Coronary artery (tissue), 2 donors: ENCODE results near the gene KRT79.

Source experiments
- DNase-seq: peaks from one replicate; pipeline ENCODE4 v3.0.0-alpha.2; 2017; ENCODE audit warnings: low spot score
- H3K27ac ChIP-seq, 2 donors: fragments of 200-600 bp; sonication (generic); one replicate each; pipeline ENCODE4 v1.5.1; 2016 to 2019
- H3K4me3 ChIP-seq: fragments of 200-600 bp; sonication (generic); 2 replicates; pipeline ENCODE4 v1.5.1; 2016; ENCODE audit warnings: mild to moderate bottlenecking, moderate library complexity
- TF ChIP-seq, protein P1 (sequence below): fragments of 200-600 bp; sonication (generic); IDR thresholded peaks from one replicate; pipeline ENCODE4 v1.5.1; 2019; ENCODE audit warnings: antibody characterized with exemption

KRT79 gene

DNA sequence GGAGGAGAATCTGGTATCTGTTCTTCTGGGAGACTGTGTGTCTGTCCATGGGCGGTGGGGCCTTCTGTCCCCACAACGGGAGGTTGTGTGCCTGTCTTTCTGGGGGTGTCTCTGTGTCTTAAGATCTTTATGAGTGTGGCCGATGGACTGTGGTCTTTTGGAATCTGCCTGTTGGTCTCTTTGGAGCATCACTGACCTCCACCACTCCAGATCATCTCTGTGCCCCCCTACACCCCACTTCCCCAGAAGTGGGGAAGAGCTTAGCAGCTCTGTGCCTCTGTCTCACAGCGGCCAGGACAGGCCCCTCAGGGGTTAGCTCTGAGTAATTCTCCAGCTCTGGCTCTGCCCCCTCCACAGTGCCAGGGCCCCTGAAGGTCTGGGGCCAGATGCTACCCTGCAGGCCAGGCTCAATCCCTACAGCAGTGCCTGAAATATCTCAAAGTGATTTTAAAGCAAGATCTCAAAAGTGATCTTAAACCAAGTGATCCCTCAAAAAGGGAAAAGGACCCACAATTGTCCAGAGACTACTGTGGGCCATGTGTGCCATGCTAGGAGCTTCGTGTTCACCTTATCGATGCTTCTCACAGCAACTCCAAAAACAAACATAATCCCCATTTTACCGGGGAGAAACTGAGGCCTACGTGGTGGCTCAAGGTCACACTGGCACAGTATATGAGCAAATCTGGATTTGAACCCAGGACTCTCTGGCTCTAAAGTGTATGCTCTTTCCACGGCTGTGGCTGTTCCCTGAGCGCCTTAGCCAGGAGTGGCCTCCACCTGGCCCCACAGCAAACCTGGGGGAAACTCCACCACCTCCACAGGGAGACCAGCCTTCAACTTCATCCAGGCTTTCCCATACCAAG is 40.7 kb upstream of the KRT79 start:
- TF ChIP-seq, protein P1, sequence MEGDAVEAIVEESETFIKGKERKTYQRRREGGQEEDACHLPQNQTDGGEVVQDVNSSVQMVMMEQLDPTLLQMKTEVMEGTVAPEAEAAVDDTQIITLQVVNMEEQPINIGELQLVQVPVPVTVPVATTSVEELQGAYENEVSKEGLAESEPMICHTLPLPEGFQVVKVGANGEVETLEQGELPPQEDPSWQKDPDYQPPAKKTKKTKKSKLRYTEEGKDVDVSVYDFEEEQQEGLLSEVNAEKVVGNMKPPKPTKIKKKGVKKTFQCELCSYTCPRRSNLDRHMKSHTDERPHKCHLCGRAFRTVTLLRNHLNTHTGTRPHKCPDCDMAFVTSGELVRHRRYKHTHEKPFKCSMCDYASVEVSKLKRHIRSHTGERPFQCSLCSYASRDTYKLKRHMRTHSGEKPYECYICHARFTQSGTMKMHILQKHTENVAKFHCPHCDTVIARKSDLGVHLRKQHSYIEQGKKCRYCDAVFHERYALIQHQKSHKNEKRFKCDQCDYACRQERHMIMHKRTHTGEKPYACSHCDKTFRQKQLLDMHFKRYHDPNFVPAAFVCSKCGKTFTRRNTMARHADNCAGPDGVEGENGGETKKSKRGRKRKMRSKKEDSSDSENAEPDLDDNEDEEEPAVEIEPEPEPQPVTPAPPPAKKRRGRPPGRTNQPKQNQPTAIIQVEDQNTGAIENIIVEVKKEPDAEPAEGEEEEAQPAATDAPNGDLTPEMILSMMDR: no peak
- Histone ChIP-seq H3K27ac (peak overlapping the region; percentile 61 to 84), H3K4me3 (peak overlapping the region; percentile 74)
- DNase-seq: no peak

- TF ChIP-seq, protein P1: no peak
- H3K4me3 ChIP-seq: peak overlapping the region; percentile 74
- peak; percentile 91 for DNase-seq
- peak overlapping the region; percentile 61 to 84 for H3K27ac ChIP-seq
Observed at GRCh38 chr12:52873832-52874572, 39.9 kb upstream of the KRT79 start.

- DNase-seq: no peak
- peak overlapping the region; percentile 74 for H3K4me3 ChIP-seq
- peak overlapping the region; percentile 61 to 84 for H3K27ac ChIP-seq
- TF ChIP-seq, protein P1: no peak
Observed at GRCh38 chr12:52873513-52873831, 39.4 kb upstream of the KRT79 start.

DNA sequence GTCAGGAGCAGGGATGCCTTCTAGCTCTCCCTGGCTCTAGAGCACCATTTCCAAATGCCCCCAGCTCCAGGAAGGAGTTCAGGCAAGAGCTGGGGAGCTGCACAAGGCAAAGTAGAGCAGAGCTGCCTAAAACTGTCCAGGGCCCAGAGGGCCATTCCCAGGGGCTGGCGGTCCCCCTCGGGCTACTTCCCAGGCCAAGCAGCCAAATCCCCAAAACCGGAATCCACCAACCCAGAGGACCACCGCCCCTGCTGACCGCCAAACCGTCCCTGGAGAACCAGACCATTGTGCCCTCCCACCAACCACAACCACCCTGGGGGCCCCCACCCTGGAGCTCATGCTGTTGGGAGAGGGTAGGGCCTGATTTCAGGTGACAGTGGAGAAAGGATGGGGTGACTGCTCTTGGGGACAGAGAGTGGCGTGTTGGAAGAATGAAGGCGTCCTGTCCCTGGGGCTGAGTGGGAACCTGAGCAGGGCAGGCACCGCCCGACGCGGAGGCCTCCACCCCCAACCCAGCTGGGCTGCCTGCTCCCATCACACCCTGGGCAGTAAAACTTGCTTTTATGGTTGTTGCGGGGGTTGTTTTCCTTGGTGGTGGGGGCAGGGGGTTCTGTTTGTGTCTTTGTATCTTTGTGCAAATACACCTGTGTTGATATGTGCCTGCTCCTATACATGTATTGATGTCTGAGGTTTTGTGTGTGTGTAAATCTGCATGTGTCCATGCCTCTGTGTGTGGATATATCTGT is 38.7 kb upstream of the KRT79 start:
- H3K4me3 ChIP-seq: no peak overlapping the region
- no peak for DNase-seq
- TF ChIP-seq, protein P1: no peak
- peak overlapping the region in 1 of 2 donors; percentile 84 for H3K27ac ChIP-seq

DNA sequence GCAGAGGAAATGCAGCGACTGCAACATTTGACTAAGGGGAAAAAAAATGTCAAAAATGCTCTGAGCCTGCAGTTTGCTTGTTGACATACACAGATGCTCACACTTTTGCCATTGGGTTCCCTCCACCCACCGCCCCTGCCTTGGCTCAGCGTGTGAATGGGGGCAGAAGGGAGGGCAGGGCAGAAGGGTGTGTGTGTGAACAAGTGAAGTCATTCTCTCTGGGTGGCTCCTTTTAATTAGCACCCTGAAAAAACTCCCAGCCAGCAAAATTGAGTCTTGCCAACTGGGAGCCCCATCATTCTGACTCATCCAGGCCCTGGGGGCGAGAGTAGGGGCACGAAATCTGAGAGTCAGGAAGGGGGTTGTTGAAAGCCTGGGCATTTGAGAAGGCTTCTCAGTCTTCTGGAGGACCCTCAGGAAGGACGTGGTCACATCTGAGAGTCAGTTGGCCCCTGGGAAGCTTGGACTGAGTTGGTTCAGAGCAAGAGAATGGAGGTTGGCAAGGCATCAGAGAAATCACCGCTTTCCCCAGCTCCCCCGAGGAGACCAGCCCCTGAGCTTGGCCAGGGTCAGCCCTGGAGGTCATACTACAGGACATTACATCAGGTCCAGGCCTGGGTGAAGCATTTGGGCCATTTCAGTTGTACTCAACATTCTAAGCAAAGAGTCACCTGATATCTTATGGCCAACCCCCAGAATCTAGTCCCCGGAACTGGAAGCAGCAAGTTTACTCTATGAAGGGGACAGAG is 37.4 kb upstream of the KRT79 start:
- TF ChIP-seq, protein P1: no peak
- DNase-seq: no peak
- H3K27ac ChIP-seq: peak overlapping the region; percentile 48 to 84
- no peak overlapping the region for H3K4me3 ChIP-seq
